Effector memory CD4-positive, alpha-beta T cell (primary cell): ENCODE data around the gene CLEC2D.
"Not testable (repeated sequence)": the region's sequence is repeated elsewhere in the genome, so short reads cannot be mapped to it uniquely, and the experiment has no call there.

ENCODE experiments used
- DNase-seq, 3 donors: peaks; one replicate each; pipeline ENCODE4 v3.0.0-alpha.2; 2020
- H3K27ac ChIP-seq: 2 replicates; pipeline ENCODE4 v1.7.0; 2013; ENCODE audit warnings: mild to moderate bottlenecking, low read length, moderate library complexity; ENCODE audit not compliant: insufficient read depth, poor library complexity, severe bottlenecking
- H3K27me3 ChIP-seq: replicated peaks from 2 replicates; pipeline ENCODE4 v1.7.0; 2013; ENCODE audit warnings: mild to moderate bottlenecking, low read length; ENCODE audit not compliant: insufficient read depth, control insufficient read depth, poor library complexity, severe bottlenecking
- H3K36me3 ChIP-seq: 2 replicates; pipeline ENCODE4 v1.7.0; 2013; ENCODE audit warnings: mild to moderate bottlenecking, low read length, moderate library complexity; ENCODE audit not compliant: control insufficient read depth, insufficient read depth
- H3K4me1 ChIP-seq: 2 replicates; pipeline ENCODE4 v1.7.0; 2013; ENCODE audit warnings: low read length, mild to moderate bottlenecking; ENCODE audit not compliant: control insufficient read depth, insufficient read depth, poor library complexity, severe bottlenecking
- H3K4me3 ChIP-seq: 2 replicates; pipeline ENCODE4 v1.7.0; 2013; ENCODE audit warnings: low read length, low read depth, mild to moderate bottlenecking; ENCODE audit not compliant: insufficient read depth, poor library complexity, severe bottlenecking
- H3K9me3 ChIP-seq: 2 replicates; pipeline ENCODE4 v1.7.0; 2013; ENCODE audit warnings: mild to moderate bottlenecking, low read length, moderate library complexity; ENCODE audit not compliant: control insufficient read depth

The CLEC2D gene

DNA sequence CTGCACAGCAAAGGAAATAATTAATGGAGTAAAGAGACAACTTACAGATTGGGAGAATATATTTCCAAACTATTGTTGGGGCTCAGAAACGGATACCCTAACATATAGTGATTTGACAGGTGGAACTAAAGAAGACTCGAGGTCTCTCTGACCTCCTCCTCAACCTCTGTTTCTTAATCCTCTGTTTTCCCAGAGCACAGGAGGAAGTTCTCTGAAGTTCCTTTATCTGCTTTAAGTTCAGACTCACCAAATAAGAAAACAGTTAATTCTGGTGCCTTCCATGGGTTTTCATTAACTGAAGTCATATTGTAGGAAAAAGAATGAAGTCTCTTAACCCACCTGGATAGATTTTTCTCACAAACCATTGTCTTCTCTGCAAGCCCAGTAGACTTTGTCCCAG lies 29.2 kb downstream of the CLEC2D start:
- Histone ChIP-seq H3K4me3 (no peak overlapping the region), H3K9me3 (peaks cover 11% of the 10 kb centered on the region), H3K27ac (no peak overlapping the region), H3K27me3 (no peaks in the 10 kb centered on the region), H3K4me1 (peaks cover 11% of the 10 kb centered on the region), H3K36me3 (peaks cover 21% of the 10 kb centered on the region)
- no peak for DNase-seq

DNA sequence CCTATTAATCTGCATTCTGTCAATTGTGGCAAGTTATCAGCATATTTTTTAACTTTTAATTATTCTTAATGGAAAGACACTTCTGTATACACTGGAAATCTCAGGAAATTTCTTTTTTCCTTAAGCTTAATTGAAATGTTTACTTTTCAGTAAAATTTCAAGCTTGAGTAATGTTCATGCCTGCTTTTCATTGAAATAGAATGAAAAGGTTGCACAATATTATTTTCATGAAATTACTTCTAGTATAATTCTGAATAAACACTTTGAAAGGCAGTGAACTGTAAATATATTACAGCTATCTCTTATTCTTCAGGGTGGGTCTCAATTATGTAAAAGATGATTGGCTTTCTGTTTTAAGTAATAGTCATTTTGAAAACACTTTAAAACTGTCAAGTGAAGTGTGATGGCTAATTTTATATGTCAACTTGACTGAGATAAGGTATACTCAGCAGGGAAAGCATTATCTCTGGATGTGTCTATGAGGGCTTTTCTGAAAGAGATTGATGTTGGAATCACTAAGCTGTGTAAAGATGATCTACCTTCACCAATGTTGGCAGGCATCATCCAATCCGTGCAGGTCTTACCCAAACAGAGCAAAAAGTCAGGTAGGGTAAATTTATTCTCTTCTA lies 29.9 kb downstream of the CLEC2D start:
- no peaks in the 10 kb centered on the region for H3K27me3 ChIP-seq
- H3K9me3 ChIP-seq: peaks cover 11% of the 10 kb centered on the region
- H3K4me1 ChIP-seq: peaks cover 11% of the 10 kb centered on the region
- H3K27ac ChIP-seq: no peak overlapping the region
- peaks cover 14% of the 10 kb centered on the region for H3K36me3 ChIP-seq
- H3K4me3 ChIP-seq: no peak overlapping the region
- DNase-seq: no peak

DNA sequence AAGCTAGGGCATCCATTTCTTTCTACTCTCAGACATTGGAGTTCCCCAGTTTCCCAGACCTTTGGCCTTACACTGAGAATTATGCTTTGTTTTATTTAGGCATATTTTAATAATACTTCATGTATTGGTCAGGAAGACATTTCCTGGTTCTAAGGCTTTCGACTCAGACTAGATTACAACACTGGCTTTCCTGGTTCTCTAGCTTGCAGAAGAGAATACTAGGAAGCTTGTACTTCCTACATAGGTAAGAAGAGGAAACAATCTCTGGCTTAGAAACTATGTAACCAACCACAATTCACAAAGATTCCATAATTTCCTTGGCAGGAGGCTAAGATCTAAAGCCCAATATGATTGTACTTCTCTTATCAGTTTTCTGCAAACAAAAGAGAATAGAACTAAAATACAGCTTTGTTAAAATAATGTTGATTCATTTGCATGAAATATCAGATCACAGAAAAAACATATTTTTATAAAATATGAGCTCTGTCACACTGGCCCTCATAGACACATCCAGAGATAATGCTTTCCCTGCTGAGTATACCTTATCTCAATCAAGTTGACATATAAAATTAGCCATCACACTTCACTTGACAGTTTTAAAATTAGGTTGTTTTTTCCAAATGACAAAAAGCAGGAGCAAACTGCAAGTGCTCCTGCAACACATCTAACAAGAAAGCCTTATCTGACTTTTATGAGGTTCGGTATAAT lies 30.5 kb downstream of the CLEC2D start:
- Histone ChIP-seq H3K9me3 (peaks cover 11% of the 10 kb centered on the region), H3K27me3 (no peaks in the 10 kb centered on the region), H3K36me3 (peaks cover 8% of the 10 kb centered on the region), H3K4me3 (no peak overlapping the region), H3K27ac (no peak overlapping the region), H3K4me1 (peaks cover 11% of the 10 kb centered on the region)
- no peak for DNase-seq

DNA sequence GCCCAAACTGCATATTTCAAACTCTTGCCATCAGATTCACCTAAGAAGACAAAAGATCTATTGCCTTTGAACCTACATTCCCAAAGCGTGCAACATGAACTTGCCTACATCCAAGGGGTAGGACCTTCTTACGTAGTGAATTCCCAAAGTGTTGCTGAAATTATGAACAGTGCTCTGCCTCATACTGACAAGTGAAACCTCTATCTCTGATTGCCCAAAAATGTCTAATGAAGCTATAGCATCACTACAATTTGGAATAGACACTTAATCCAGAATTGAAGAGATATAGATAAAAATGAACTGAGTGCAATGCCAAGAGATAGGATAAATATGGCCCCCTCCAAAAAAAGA lies 31.1 kb downstream of the CLEC2D start:
- Histone ChIP-seq H3K4me1 (peaks cover 11% of the 10 kb centered on the region), H3K9me3 (peaks cover 10% of the 10 kb centered on the region), H3K27ac (no peak overlapping the region), H3K27me3 (no peaks in the 10 kb centered on the region), H3K4me3 (no peak overlapping the region), H3K36me3 (peaks cover 2% of the 10 kb centered on the region)
- no peak for DNase-seq

DNA sequence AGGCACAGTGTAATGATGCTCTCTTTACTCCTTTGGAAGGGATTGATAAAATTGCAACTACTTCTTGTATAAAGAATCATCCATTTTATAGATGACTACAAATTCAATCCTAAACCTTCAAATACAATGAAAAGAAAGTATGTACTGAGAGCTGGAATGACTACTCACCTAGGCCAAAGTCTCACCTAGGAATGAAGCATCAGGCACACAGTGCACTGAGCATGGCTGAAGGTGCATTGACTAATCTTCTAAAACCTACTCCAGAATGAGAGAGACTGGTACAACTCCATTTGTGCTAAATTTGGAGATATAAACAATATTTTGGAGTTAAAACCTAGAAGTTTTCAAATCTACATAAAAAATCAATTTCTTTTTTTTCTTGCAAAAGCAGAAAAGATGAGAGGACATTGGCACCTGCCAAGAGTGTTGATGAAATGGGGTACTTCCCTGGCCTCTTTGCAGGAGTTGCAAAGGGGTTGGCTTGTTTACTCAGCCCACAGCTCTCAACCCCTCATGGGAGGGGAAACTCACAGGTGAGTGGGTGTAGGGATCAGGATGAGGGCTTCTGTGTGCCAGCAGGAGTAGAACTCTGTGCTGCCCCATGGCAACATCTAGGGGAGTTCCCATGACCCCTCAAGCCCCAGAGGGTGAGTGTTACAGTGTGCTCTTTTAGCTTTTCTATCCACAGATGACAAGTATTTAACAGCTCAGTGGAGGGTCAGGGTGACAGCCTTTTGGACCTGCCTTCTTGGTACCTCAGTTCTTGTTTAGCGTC lies 32.1 kb downstream of the CLEC2D start:
- Histone ChIP-seq H3K27ac (peak overlapping the region; percentile 60), H3K4me1 (peaks cover 16% of the 10 kb centered on the region), H3K9me3 (peaks cover 7% of the 10 kb centered on the region), H3K27me3 (no peaks in the 10 kb centered on the region), H3K36me3 (no peaks in the 10 kb centered on the region), H3K4me3 (peak overlapping the region; percentile 1)
- DNase-seq: no peak

DNA sequence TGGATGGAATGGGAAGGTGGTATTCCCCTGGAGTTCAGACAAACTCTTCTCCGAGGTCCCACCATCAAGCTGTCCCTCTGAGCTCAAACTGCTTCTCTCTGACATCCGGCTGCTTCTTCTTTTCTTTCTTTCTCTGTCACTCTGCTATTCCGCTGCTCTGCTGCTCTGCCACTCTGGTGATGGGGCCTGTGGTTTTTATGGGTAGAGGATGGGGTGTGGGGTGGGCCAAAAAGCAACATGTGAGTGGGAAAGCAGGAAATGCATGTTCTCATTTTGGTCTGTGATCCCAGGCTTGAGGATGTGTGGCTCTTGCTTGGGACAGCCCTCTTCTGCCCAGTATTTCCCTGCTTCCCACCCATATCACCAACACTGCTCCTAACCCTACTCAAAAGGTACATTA lies 32.7 kb downstream of the CLEC2D start:
- H3K9me3 ChIP-seq: peaks cover 7% of the 10 kb centered on the region
- peaks cover 17% of the 10 kb centered on the region for H3K4me1 ChIP-seq
- H3K27ac ChIP-seq: peak overlapping the region; percentile 60
- H3K36me3 ChIP-seq: no peaks in the 10 kb centered on the region
- H3K27me3 ChIP-seq: no peaks in the 10 kb centered on the region
- peak overlapping the region; percentile 1 for H3K4me3 ChIP-seq
- peak in 2 of 3 donors; percentile 28 to 34 for DNase-seq

DNA sequence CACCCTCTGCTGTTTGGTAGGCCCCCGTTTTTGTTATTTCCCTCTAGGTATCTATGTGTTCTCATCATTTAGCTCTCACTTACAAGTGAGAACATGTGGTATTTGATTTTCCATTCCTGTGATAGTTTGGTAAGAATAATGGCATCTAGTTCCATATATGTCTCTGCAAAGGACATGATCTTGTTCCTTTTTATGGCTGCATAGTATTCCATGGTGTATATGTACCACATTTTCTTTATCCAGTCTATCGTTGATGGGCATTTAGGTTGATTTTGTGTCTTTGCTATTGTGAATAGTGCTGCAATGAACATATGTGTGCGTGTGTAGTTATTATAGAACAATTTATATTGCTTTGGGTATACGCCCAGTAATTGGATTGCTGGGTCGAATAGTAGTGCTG lies 35.0 kb downstream of the CLEC2D start:
- DNase-seq, H3K4me3 ChIP-seq, H3K27ac ChIP-seq, H3K27me3 ChIP-seq, H3K9me3 ChIP-seq, H3K36me3 ChIP-seq: not testable (repeated sequence)
- H3K4me1 ChIP-seq: peaks cover 30% of the 10 kb centered on the region

DNA sequence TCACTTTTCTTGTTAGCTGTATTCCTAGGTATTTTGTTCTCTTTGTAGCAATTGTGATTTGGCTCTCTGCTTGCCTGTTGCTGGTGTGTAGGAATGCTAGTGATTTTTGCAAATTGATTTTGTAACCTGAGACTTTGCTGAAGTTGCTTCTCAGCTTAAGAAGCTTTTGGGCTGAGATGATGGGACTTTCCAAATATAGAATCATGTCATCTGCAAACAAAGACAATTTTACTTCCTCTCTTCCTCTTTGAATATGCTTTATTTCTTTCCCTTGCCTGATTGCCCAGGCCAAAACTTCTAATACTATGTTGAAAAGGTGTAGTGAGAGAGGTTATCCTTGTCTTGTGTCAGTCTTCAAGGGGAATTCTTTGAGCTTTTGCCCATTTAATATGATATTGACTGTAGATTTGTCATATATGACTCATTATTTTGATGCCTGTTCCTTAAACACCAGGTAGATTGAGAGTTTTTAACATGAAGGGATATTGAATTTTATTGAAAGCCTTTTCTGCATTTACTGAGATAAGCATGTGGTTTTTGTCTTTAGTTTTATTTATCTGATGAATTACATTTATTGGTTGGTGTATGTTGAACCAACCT lies 36.7 kb downstream of the CLEC2D start:
- no peaks in the 10 kb centered on the region for H3K27me3 ChIP-seq
- peaks cover 30% of the 10 kb centered on the region for H3K4me1 ChIP-seq
- no peak for DNase-seq
- no peaks in the 10 kb centered on the region for H3K9me3 ChIP-seq
- H3K27ac ChIP-seq: no peak overlapping the region
- H3K4me3 ChIP-seq: no peak overlapping the region
- H3K36me3 ChIP-seq: no peaks in the 10 kb centered on the region

DNA sequence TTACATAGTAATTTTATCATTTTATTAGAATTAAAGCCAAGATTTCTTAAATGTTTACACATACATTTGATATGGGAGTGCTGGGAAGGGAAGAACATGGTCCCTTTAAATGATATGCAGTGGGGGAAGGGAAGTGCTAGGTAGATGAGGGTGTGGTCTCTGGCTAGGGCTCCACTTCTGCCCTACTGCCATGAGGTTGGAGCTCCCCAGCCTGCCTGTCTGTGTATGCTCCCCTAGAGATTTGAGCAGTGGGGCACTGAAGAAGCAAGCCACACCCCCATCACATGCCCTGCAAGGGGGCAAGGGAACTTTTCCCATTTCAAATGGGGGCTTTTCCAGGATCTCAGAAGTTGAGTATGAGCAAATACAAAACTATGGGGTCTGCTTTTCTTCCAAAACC lies 37.8 kb downstream of the CLEC2D start:
- H3K27ac ChIP-seq: peak overlapping the region; percentile 77
- H3K36me3 ChIP-seq: no peaks in the 10 kb centered on the region
- DNase-seq: no peak
- H3K9me3 ChIP-seq: no peaks in the 10 kb centered on the region
- H3K27me3 ChIP-seq: no peaks in the 10 kb centered on the region
- H3K4me1 ChIP-seq: peaks cover 23% of the 10 kb centered on the region
- no peak overlapping the region for H3K4me3 ChIP-seq
